ENCODE data around the gene TMEM147.
A peak's percentile ranks its signal among the peaks of the same experiment; 100 is the strongest.
"Not testable (repeated sequence)": the region's sequence is repeated elsewhere in the genome, so short reads cannot be mapped to it uniquely, and the experiment has no call there.

The TMEM147 gene

GRCh38 chr19:35565016-35565856, 19.8 kb downstream of the TMEM147 start:
- DNase-seq = no peak

- DNase-seq = no peak
Measured at GRCh38 chr19:35566738-35567137, 21.3 kb downstream of the TMEM147 start.

- peak in 1 of 2 experiments; percentile 21 for DNase-seq
Measured at GRCh38 chr19:35569281-35569781, 23.9 kb downstream of the TMEM147 start.

- no peak for DNase-seq
Measured at GRCh38 chr19:35571406-35571965, 26.1 kb downstream of the TMEM147 start.

- DNase-seq = no peak
Measured at GRCh38 chr19:35577918-35578317, 32.5 kb downstream of the TMEM147 start.

- no peak for DNase-seq
Measured at GRCh38 chr19:35578707-35579106, 33.3 kb downstream of the TMEM147 start.

- DNase-seq = no peak
Measured at GRCh38 chr19:35582760-35583159, 37.3 kb downstream of the TMEM147 start.

GRCh38 chr19:35585848-35586247, 40.4 kb downstream of the TMEM147 start, which contains the start of gene PMIS2:
TSS of gene PMIS2 (plus strand) at chr19:35586173. CDS start at chr19:35586260, 87 bp downstream.
- no peak for DNase-seq

- DNase-seq = no peak
Measured at GRCh38 chr19:35587321-35587720, 41.9 kb downstream of the TMEM147 start.

GRCh38 chr19:35590875-35591274, 45.4 kb downstream of the TMEM147 start:
- DNase-seq = no peak

- DNase-seq = no peak
Measured at GRCh38 chr19:35592226-35592625, 46.8 kb downstream of the TMEM147 start.

- not testable (repeated sequence) for DNase-seq
Measured at GRCh38 chr19:35595026-35595425, 49.6 kb downstream of the TMEM147 start.

- no peak for DNase-seq
Measured at GRCh38 chr19:35595928-35596327, 50.5 kb downstream of the TMEM147 start.

- no peak for DNase-seq
Measured at GRCh38 chr19:35596366-35596999, 51.1 kb downstream of the TMEM147 start.
